Coronary artery (tissue), 2 donors: ENCODE results near the gene EDN3.

Source experiments
- DNase-seq: peaks from one replicate; pipeline ENCODE4 v3.0.0-alpha.2; 2017; ENCODE audit warnings: low spot score
- H3K27ac ChIP-seq, 2 donors: fragments of 200-600 bp; sonication (generic); one replicate each; pipeline ENCODE4 v1.5.1; 2016 to 2019
- H3K4me3 ChIP-seq: fragments of 200-600 bp; sonication (generic); 2 replicates; pipeline ENCODE4 v1.5.1; 2016; ENCODE audit warnings: mild to moderate bottlenecking, moderate library complexity
- CTCF ChIP-seq: fragments of 200-600 bp; sonication (generic); IDR thresholded peaks from one replicate; pipeline ENCODE4 v1.5.1; 2019; ENCODE audit warnings: antibody characterized with exemption

The EDN3 gene

GRCh38 chr20:59291740-59292383, 8.5 kb upstream of the EDN3 start:
- Histone ChIP-seq H3K4me3 (no peak overlapping the region), H3K27ac (no peak overlapping the region)
- no peak for TF ChIP-seq CTCF
- no peak for DNase-seq

GRCh38 chr20:59295531-59295930, 4.9 kb upstream of the EDN3 start:
- no peak overlapping the region for H3K4me3 ChIP-seq
- no peak overlapping the region for H3K27ac ChIP-seq
- DNase-seq = no peak
- TF ChIP-seq CTCF = no peak

- TF ChIP-seq CTCF = no peak
- no peak overlapping the region for H3K4me3 ChIP-seq
- DNase-seq = no peak
- no peak overlapping the region for H3K27ac ChIP-seq
Observed at GRCh38 chr20:59297686-59298085, 2.7 kb upstream of the EDN3 start.

- Histone ChIP-seq H3K4me3 (no peak overlapping the region), H3K27ac (no peak overlapping the region)
- TF ChIP-seq CTCF = no peak
- no peak for DNase-seq
Observed at GRCh38 chr20:59299945-59300332, 472 bp upstream of the EDN3 start.

- DNase-seq = no peak
- no peak overlapping the region for H3K4me3 ChIP-seq
- TF ChIP-seq CTCF = no peak
Observed at GRCh38 chr20:59301343-59302007, 1.1 kb downstream of the EDN3 start.

GRCh38 chr20:59305908-59306655, 5.7 kb downstream of the EDN3 start:
- H3K27ac ChIP-seq = no peak overlapping the region
- DNase-seq = no peak
- no peak for TF ChIP-seq CTCF
- H3K4me3 ChIP-seq = no peak overlapping the region

More at GRCh38 chr20:59301343-59302007, 1.1 kb downstream of the EDN3 start:
- no peak overlapping the region for H3K27ac ChIP-seq
